GM12878 (cell line): Measurements from ENCODE around the gene SEMA3C.

Experiments used
- EZH2 ChIP-seq: IDR thresholded peaks from 2 replicates; pipeline ENCODE4 v1.6.1; 2012; ENCODE audit warnings: low read depth, mild to moderate bottlenecking, control low read depth, inconsistent platforms, low read length, borderline replicate concordance; ENCODE audit not compliant: control insufficient read depth
- FOXM1 ChIP-seq: IDR thresholded peaks from 2 replicates; pipeline ENCODE4 v1.6.1; 2012; ENCODE audit warnings: low read depth, mild to moderate bottlenecking, inconsistent platforms, low read length, moderate library complexity
- HDAC2 ChIP-seq: fragments of 200-600 bp; sonication (generic); IDR thresholded peaks from 2 replicates; pipeline ENCODE4 v1.6.1; 2017
- NR2C2 ChIP-seq: IDR thresholded peaks from 2 replicates; pipeline ENCODE4 v1.6.1; 2011; ENCODE audit warnings: borderline replicate concordance, low read depth; ENCODE audit not compliant: control insufficient read depth, insufficient read length
- POLR2A ChIP-seq: IDR thresholded peaks from 2 replicates; pipeline ENCODE4 v1.6.1; 2011; ENCODE audit warnings: low read depth, mild to moderate bottlenecking, low read length
- SP1 ChIP-seq: IDR thresholded peaks from one replicate; pipeline ENCODE4 v1.6.1; 2011; ENCODE audit warnings: low read depth, low read length
- SREBF2 ChIP-seq: IDR thresholded peaks from 2 replicates; pipeline ENCODE4 v1.6.1; 2012; ENCODE audit warnings: mild to moderate bottlenecking, low read length
- TAF1 ChIP-seq: IDR thresholded peaks from 2 replicates; pipeline ENCODE4 v1.6.1; 2011; ENCODE audit warnings: mild to moderate bottlenecking, low read depth, low read length, borderline replicate concordance
- TF ChIP-seq, protein P1 (sequence below), 3 experiments: IDR thresholded peaks in 2 of 3; conservative IDR thresholded peaks in 1 of 3; 2 replicates each; pipeline ENCODE4 v1.5.1; 2011; ENCODE audit warnings: low read depth in 3 of 3, low read length in 3 of 3, mild to moderate bottlenecking in 3 of 3, control low read depth in 2 of 3, moderate library complexity in 2 of 3, inconsistent platforms in 1 of 3, mixed read lengths in 1 of 3; ENCODE audit not compliant: control insufficient read depth in 2 of 3, insufficient read depth in 1 of 3; ENCODE audit errors: extremely low read depth in 1 of 3

DNA sequence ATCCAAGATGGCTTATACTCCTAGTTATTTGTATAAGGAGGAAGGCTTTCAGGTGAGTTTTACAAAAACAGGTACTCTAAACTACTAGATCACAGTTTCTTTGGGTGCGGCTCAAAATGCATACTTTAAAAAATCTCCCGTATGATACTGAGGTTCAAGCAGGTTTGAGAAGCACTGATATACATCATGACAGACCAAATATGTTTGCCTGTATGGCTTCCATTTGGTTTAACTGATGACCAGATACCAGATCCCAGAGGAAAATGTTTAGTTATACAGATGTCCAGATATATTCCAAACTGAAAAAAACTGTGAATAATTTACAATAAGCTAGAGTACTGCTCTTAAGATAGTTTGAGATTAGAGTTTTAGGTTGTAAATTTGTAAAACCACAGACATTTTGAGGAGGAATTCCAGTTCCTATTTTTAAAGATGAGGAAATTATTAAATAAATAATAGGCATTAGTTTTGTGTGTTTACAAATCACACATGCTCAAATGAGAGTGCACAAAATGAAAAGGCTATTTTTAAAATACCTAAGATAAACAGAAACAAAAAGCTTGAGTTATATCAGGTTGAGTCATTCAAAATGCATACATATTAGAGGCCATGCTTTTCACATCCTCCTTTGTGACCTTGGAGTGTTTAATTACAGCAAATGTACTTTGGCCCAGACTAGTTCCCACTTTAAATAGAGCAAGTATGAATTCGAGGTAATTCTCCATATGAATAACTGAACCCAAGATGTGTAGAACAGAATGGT, 60.5 kb downstream of the SEMA3C start:
- TF ChIP-seq POLR2A (no peak), NR2C2 (no peak), EZH2 (no peak), TAF1 (no peak), SREBF2 (no peak), SP1 (no peak), FOXM1 (no peak), HDAC2 (no peak)
- TF ChIP-seq, protein P1, sequence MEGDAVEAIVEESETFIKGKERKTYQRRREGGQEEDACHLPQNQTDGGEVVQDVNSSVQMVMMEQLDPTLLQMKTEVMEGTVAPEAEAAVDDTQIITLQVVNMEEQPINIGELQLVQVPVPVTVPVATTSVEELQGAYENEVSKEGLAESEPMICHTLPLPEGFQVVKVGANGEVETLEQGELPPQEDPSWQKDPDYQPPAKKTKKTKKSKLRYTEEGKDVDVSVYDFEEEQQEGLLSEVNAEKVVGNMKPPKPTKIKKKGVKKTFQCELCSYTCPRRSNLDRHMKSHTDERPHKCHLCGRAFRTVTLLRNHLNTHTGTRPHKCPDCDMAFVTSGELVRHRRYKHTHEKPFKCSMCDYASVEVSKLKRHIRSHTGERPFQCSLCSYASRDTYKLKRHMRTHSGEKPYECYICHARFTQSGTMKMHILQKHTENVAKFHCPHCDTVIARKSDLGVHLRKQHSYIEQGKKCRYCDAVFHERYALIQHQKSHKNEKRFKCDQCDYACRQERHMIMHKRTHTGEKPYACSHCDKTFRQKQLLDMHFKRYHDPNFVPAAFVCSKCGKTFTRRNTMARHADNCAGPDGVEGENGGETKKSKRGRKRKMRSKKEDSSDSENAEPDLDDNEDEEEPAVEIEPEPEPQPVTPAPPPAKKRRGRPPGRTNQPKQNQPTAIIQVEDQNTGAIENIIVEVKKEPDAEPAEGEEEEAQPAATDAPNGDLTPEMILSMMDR (IDR thresholded peaks at IDR 0.05 in 2 of 3, conservative IDR thresholded peaks at IDR 0.05 in 1 of 3; ENCODE audit: control insufficient read depth in 2 of 3, extremely low read depth in 1 of 3, insufficient read depth in 1 of 3, low read depth in 3 of 3, low read length in 3 of 3), result no peak
